Activated CD4-positive, alpha-beta T cell treated with anti-CD3 and anti-CD28 coated beads, Interleukin-2, amount 10 ng/mL, durations not matched to agents 24 days and 14 days (primary cell): ENCODE results near the gene SLC6A13. TPM values are rescaled to one million over a fixed set of nuclear protein-coding genes. Genes with fewer than 3 reads are reported as not detected.

Experiments used
- DNase-seq: peaks from one replicate; pipeline ENCODE4 v3.0.0; 2022
- H3K27ac Mint-ChIP-seq: one replicate; pipeline ENCODE4 v1.8.0; 2022; ENCODE audit warnings: mild to moderate bottlenecking, mixed read lengths
- H3K27me3 Mint-ChIP-seq: one replicate; pipeline ENCODE4 v1.8.0; 2022; ENCODE audit warnings: mixed read lengths
- H3K36me3 Mint-ChIP-seq: one replicate; pipeline ENCODE4 v1.8.0; 2022; ENCODE audit warnings: low read depth, mild to moderate bottlenecking, mixed read lengths
- H3K4me1 Mint-ChIP-seq: one replicate; pipeline ENCODE4 v1.8.0; 2021; ENCODE audit warnings: mixed read lengths
- H3K4me3 Mint-ChIP-seq: one replicate; pipeline ENCODE4 v1.8.0; 2022; ENCODE audit warnings: mild to moderate bottlenecking, moderate library complexity, mixed read lengths
- H3K9me3 Mint-ChIP-seq: one replicate; pipeline ENCODE4 v1.8.0; 2021; ENCODE audit warnings: mixed read lengths
- intact Hi-C: fragments of 100-400 bp; cut with micrococcal nuclease; formaldehyde crosslinking; loops from one replicate; pipeline ENCODE4 v1.15.1; 2023
- total RNA-seq: library from RNA; stranded (reverse); gene quantifications from 2 replicates; pipeline ENCODE4 v1.2.3, GENCODE V29; 2022

SLC6A13 gene
- total RNA-seq, 1 donor from 2014 or later: not detected

GRCh38 chr12:175759-176158 is 86.9 kb downstream of the SLC6A13 start:
- no peak for DNase-seq
- Mint-ChIP-seq H3K27me3 (peaks cover 5% of the 10 kb centered on the region), H3K4me3 (no peak overlapping the region), H3K9me3 (no peaks in the 10 kb centered on the region), H3K36me3 (no peaks in the 10 kb centered on the region), H3K27ac (no peak overlapping the region), H3K4me1 (peaks cover 6% of the 10 kb centered on the region)
- intact Hi-C loops: no loop called here

DNA sequence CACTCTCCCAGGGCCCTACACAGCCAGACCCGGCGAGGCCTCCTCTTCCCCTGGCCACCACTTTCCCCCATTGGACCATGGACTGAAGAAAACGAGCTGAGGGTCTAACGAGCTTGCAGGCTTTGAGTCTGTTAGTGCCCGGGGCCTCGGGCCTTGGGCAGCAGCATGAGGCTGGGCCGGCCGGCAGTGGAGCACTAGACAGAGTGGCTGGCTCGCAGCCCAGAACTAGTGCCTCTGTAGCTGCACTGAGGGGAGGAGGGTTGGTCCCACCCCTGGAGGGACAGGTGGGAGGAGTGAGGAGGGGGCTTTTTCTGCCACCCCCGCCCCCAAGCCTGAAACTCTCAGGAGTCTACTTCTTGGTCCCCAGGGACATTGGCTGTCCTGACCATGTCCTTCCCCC is 87.4 kb downstream of the SLC6A13 start:
- Mint-ChIP-seq H3K9me3 (no peaks in the 10 kb centered on the region), H3K36me3 (no peaks in the 10 kb centered on the region), H3K27me3 (peaks cover 5% of the 10 kb centered on the region)

GRCh38 chr12:174596-174995 is 88.0 kb downstream of the SLC6A13 start:
- no peak for DNase-seq
- H3K27me3 Mint-ChIP-seq: peaks cover 5% of the 10 kb centered on the region
- intact Hi-C loops: no loop called here
- H3K27ac Mint-ChIP-seq: no peak overlapping the region
- H3K36me3 Mint-ChIP-seq: no peaks in the 10 kb centered on the region
- no peaks in the 10 kb centered on the region for H3K9me3 Mint-ChIP-seq
- H3K4me1 Mint-ChIP-seq: no peaks in the 10 kb centered on the region
- H3K4me3 Mint-ChIP-seq: no peak overlapping the region

More for the DNA sequence above, 87.4 kb downstream of the SLC6A13 start:
- Mint-ChIP-seq H3K4me1 (peaks cover 3% of the 10 kb centered on the region), H3K4me3 (no peak overlapping the region), H3K27ac (no peak overlapping the region)
- intact Hi-C loops: no loop called here
- no peak for DNase-seq

- Mint-ChIP-seq H3K36me3 (no peaks in the 10 kb centered on the region), H3K4me1 (peaks cover 4% of the 10 kb centered on the region), H3K27ac (no peak overlapping the region), H3K4me3 (no peak overlapping the region), H3K9me3 (no peaks in the 10 kb centered on the region), H3K27me3 (peaks cover 5% of the 10 kb centered on the region)
- intact Hi-C loops: no loop called here
- DNase-seq: no peak
Observed at GRCh38 chr12:174124-174523, 88.5 kb downstream of the SLC6A13 start.

DNA sequence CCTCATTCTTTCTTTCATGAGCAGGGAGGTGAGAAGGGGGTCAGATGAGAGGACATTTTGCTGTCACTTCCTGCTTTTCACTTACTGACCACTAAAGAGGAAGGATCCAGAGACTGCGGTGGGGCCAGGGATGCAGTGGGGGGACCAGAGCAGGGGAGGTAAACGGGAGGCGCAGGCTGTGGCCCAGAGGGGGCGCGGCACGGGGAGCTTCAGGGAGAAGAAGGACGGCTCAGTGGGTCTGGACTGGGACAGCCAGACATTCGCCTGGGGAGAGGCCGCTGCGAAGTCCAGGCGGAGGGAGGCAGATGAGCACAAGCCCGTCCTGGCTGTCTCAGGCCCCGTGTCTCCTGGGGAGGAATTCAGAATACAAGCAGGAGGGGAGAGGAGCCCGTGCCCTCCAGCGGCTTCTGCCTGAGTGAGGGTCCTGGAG is 89.9 kb downstream of the SLC6A13 start:
- Mint-ChIP-seq H3K36me3 (no peaks in the 10 kb centered on the region), H3K27ac (no peak overlapping the region), H3K9me3 (no peaks in the 10 kb centered on the region), H3K27me3 (peaks cover 5% of the 10 kb centered on the region), H3K4me1 (peaks cover 10% of the 10 kb centered on the region), H3K4me3 (no peak overlapping the region)
- intact Hi-C loops: no loop called here
- DNase-seq: no peak

DNA sequence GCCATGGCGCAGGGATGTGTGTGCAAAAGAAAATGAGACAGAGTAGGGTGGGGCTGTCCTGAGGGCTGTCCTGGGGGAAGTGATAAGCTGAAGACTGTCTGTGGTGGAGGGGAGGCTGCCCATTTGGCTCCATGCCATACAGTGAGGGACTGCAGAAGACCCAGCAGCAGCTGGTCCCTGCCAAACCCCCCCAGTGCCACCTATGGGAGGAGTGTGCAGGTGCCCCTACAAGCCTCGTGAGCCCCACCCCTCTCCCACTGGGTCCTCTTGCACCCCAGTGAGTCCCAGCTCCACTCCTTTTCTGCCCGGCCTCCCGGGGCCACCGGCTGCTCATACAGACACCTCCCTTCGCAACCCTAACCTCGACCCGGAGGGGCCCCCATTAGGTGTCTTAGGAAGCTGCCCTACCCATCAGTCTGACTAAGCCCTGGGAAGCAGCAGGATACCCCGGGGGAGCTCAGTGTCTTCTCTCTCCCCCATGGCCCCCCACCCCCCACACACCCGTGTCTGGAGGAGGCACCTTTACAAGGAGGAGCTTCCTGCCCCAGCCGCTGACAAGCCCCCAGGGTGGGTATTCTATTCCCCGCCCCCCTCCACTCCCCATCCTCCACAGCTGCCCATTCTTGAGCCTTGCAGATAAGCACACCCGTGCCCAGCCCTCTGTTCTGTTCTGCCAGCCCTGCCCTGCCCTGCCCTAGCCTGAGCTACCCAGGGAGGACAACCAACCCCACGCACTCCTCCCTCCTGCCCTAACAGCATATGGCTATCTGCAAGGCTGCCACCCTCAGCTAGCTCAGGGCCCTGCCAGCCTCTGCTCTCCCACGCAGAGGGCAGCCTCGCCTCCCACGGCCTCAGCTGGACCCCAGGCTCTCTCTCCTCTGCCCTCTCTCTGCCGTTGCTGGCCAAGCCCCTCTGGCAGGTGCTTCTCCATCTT is 90.6 kb downstream of the SLC6A13 start:
- H3K4me3 Mint-ChIP-seq: no peak overlapping the region
- H3K36me3 Mint-ChIP-seq: no peaks in the 10 kb centered on the region
- peaks cover 5% of the 10 kb centered on the region for H3K27me3 Mint-ChIP-seq
- intact Hi-C loops: no loop called here
- no peak overlapping the region for H3K27ac Mint-ChIP-seq
- H3K9me3 Mint-ChIP-seq: no peaks in the 10 kb centered on the region
- H3K4me1 Mint-ChIP-seq: peaks cover 10% of the 10 kb centered on the region
- no peak for DNase-seq

DNA sequence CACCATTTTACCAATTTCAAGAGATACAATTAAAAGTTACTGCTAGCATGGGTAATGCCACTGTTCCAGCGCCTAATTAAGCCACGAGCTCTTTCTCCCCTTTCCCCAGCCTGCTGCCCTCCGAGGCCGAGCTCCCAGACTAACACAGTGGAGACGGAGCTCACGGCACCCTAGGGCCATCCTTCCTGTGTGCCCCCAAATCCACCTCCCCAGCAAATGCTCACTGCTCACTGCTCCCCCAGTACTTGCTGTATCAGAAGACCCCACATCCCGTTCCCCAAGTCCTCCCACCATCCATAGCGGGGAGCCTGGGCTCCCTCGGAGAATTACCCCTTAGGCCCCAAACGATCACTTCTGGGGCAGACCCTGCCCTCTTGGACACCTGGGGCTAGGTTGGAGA is 91.4 kb downstream of the SLC6A13 start:
- DNase-seq: no peak
- intact Hi-C loops: no loop called here
- Mint-ChIP-seq H3K4me1 (peaks cover 15% of the 10 kb centered on the region), H3K4me3 (no peak overlapping the region), H3K36me3 (no peaks in the 10 kb centered on the region), H3K9me3 (no peaks in the 10 kb centered on the region), H3K27ac (no peak overlapping the region), H3K27me3 (peaks cover 5% of the 10 kb centered on the region)

Other genes with a start within 250 kb of the SLC6A13 start
- 0.05 and 0.21 TPM in 2 replicates for gene IQSEC3, start 196.1 kb downstream of the SLC6A13 start, total RNA-seq
- gene SLC6A12, start 48.7 kb downstream of the SLC6A13 start, total RNA-seq: not detected in 2 replicates
- 79.0 and 82.7 TPM in 2 replicates for gene KDM5A, start 126.5 kb upstream of the SLC6A13 start, total RNA-seq
- 12.2 and 13.0 TPM in 2 replicates for gene CCDC77, start 138.8 kb upstream of the SLC6A13 start, total RNA-seq
- gene B4GALNT3, start 197.1 kb upstream of the SLC6A13 start, total RNA-seq: 6.6 TPM in 2 replicates